ENCODE data around the gene REPIN1. TPM values are rescaled to one million over a fixed set of nuclear protein-coding genes. Genes with fewer than 3 reads are reported as not detected.

Gene REPIN1
- total and polyA plus RNA-seq, 9 donors, result 21.6 to 92.0 (median 73.4) TPM

DNA sequence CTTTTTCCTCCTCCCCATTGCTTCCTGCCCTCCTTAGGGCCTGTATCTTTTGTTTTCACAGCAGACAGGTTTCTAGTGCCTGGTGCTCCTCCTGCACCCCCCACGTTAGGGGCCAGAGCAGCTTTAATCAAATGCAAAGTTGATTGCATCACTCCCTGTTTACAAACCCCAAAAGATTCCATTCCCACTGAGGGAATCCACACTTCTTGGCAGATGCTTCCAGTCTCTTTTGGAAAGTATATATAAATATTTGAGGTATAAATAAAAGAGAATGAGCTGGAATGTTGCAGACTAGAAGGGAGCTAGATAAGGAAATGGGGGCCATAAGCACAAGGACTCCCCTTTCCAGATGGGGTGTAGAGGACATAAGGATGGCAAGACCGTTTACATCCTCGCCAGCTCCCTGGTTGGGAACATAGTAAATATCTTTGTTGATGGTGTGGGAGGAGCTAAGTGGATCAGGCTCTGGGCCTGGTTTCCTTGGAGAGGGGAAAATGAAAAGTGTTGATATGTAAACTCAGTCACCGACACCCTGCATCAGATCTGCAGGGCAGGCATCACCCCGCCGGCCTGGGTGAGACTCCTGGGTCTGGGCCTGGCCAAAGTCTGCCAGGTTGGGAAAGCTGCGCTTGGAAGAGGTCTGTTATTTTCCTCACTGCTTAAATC, 33.4 kb upstream of the REPIN1 start:
- intact Hi-C loops (cut with DNase I), result no loop called here
- Histone ChIP-seq H3K4me3 (no peak overlapping the region), H3K36me3 (no peaks in the 10 kb centered on the region), H3K27ac (peak overlapping the region; percentile 9 to 70), H3K9me3 (no peaks in the 10 kb centered on the region), H3K27me3 (no peaks in the 10 kb centered on the region), H3K4me1 (ENCODE audit: insufficient read depth) (peaks cover 24% of the 10 kb centered on the region)
- peak in 3 of 5 donors; percentile 43 to 70 (median 58) for DNase-seq
- TF ChIP-seq, protein P1, sequence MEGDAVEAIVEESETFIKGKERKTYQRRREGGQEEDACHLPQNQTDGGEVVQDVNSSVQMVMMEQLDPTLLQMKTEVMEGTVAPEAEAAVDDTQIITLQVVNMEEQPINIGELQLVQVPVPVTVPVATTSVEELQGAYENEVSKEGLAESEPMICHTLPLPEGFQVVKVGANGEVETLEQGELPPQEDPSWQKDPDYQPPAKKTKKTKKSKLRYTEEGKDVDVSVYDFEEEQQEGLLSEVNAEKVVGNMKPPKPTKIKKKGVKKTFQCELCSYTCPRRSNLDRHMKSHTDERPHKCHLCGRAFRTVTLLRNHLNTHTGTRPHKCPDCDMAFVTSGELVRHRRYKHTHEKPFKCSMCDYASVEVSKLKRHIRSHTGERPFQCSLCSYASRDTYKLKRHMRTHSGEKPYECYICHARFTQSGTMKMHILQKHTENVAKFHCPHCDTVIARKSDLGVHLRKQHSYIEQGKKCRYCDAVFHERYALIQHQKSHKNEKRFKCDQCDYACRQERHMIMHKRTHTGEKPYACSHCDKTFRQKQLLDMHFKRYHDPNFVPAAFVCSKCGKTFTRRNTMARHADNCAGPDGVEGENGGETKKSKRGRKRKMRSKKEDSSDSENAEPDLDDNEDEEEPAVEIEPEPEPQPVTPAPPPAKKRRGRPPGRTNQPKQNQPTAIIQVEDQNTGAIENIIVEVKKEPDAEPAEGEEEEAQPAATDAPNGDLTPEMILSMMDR (IDR thresholded peaks at IDR 0.05), result no peak
- 7 to 13% (median 9%) methylated on average over 7 of the region's 7 CpGs for WGBS, 3 donors

GRCh38 chr7:150335774-150336112, 32.9 kb upstream of the REPIN1 start:
- peak overlapping the region in 1 of 2 donors; percentile 70 for H3K27ac ChIP-seq
- intact Hi-C loops (cut with DNase I), result no loop called here
- H3K4me1 ChIP-seq (ENCODE audit: insufficient read depth), result peaks cover 24% of the 10 kb centered on the region

DNA sequence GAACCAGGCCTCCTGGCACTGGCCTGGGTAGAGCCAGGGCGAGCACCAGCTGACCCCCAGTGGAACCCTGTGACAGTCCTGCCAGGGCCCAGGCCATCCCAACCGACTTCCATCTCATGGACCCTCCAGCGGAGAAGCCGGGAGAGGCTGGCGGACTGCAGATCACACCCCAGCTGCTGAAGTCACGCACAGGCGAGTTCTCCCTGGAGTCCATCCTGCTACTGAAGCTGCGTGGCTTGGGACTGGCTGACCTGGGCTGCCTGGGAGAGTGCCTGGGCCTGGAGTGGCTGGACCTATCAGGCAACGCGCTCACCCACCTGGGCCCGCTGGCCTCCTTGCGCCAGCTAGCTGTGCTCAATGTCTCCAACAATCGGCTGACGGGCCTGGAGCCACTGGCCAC, 31.9 kb upstream of the REPIN1 start:
- 87 to 95% (median 92%) methylated on average over 6 to 14 of the region's 14 CpGs for WGBS, 3 donors
- H3K36me3 ChIP-seq, result no peaks in the 10 kb centered on the region
- intact Hi-C loops (cut with DNase I), result no loop called here

More at GRCh38 chr7:150335774-150336112, 32.9 kb upstream of the REPIN1 start:
- Histone ChIP-seq H3K36me3 (no peaks in the 10 kb centered on the region), H3K4me3 (no peak overlapping the region), H3K27me3 (no peaks in the 10 kb centered on the region), H3K9me3 (no peaks in the 10 kb centered on the region)
- 23 to 36% (median 27%) methylated on average over 6 of the region's 6 CpGs for WGBS, 3 donors
- TF ChIP-seq POLR2A (IDR thresholded peaks at IDR 0.05) (no peak), EP300 (IDR thresholded peaks at IDR 0.05) (no peak)
- TF ChIP-seq, protein P1 (IDR thresholded peaks at IDR 0.05), result no peak
- DNase-seq, result no peak

GRCh38 chr7:150337179-150337578, 31.4 kb upstream of the REPIN1 start:
- H3K9me3 ChIP-seq, result no peaks in the 10 kb centered on the region
- peaks cover 26% of the 10 kb centered on the region for H3K4me1 ChIP-seq (ENCODE audit: insufficient read depth)
- H3K27ac ChIP-seq, result peak overlapping the region in 1 of 2 donors; percentile 70
- peak in 1 of 5 donors; percentile 22 for DNase-seq
- TF ChIP-seq, protein P1 (IDR thresholded peaks at IDR 0.05), result no peak
- TF ChIP-seq POLR2A (IDR thresholded peaks at IDR 0.05) (no peak), EP300 (IDR thresholded peaks at IDR 0.05) (no peak)
- intact Hi-C loops (cut with DNase I), result no loop called here
- H3K4me3 ChIP-seq, result no peak overlapping the region
- no peaks in the 10 kb centered on the region for H3K36me3 ChIP-seq
- WGBS, 3 donors, result 76 to 85% (median 81%) methylated on average over 13 to 18 of the region's 18 CpGs
- no peaks in the 10 kb centered on the region for H3K27me3 ChIP-seq

More for the DNA sequence above, 31.9 kb upstream of the REPIN1 start:
- no peaks in the 10 kb centered on the region for H3K9me3 ChIP-seq
- no peaks in the 10 kb centered on the region for H3K27me3 ChIP-seq
- H3K27ac ChIP-seq, result peak overlapping the region in 1 of 2 donors; percentile 70
- no peak overlapping the region for H3K4me3 ChIP-seq
- peak in 2 of 5 donors; percentile 27 to 34 for DNase-seq
- TF ChIP-seq POLR2A (IDR thresholded peaks at IDR 0.05), result no peak
- H3K4me1 ChIP-seq (ENCODE audit: insufficient read depth), result peaks cover 24% of the 10 kb centered on the region

GRCh38 chr7:150337659-150338081, 31.0 kb upstream of the REPIN1 start:
- Histone ChIP-seq H3K4me1 (ENCODE audit: insufficient read depth) (peaks cover 26% of the 10 kb centered on the region), H3K27ac (no peak overlapping the region), H3K36me3 (no peaks in the 10 kb centered on the region), H3K27me3 (no peaks in the 10 kb centered on the region), H3K4me3 (no peak overlapping the region), H3K9me3 (no peaks in the 10 kb centered on the region)
- TF ChIP-seq EP300 (IDR thresholded peaks at IDR 0.05), result no peak
- DNase-seq, result peak in 1 of 5 donors; percentile 24
- intact Hi-C loops (cut with DNase I), result no loop called here
- 79 to 88% (median 85%) methylated on average over 6 of the region's 6 CpGs for WGBS, 3 donors
